Lung (tissue), 12 donors: ENCODE measurements around the gene APOBEC3C. TPM values are rescaled to one million over a fixed set of nuclear protein-coding genes. Genes with fewer than 3 reads are reported as not detected.
"Not testable (repeated sequence)": the region's sequence is repeated elsewhere in the genome, so short reads cannot be mapped to it uniquely, and the experiment has no call there.

Experiments used
- ATAC-seq: fragments of 200-7000 bp; cut with Tn5 transposase; one replicate; pipeline ENCODE4 v1.9.1; 2020; ENCODE audit warnings: moderate number of reproducible peaks; ENCODE audit not compliant: insufficient read depth, low FRiP score
- DNase-seq, 3 donors: peaks; one replicate each; pipeline ENCODE4 v3.0.0-alpha.2; 2013 to 2017
- H3K27ac ChIP-seq, 2 donors: one replicate each; pipeline ENCODE4 v1.5.1; 2013; ENCODE audit warnings: mild to moderate bottlenecking in 2 of 2, moderate library complexity in 2 of 2, control low read depth in 1 of 2, inconsistent platforms in 1 of 2, low read depth in 1 of 2, low read length in 1 of 2
- H3K27me3 ChIP-seq, 3 donors: one replicate each; pipeline ENCODE4 v1.5.1; 2013; ENCODE audit warnings: low read length in 2 of 3; ENCODE audit not compliant: control insufficient read depth in 3 of 3, insufficient read depth in 3 of 3
- H3K36me3 ChIP-seq, 4 donors: one replicate each; pipeline ENCODE4 v1.5.1; 2013; ENCODE audit warnings: low read length in 4 of 4, mild to moderate bottlenecking in 1 of 4, moderate library complexity in 1 of 4; ENCODE audit not compliant: control insufficient read depth in 4 of 4, insufficient read depth in 4 of 4
- H3K4me1 ChIP-seq, 5 donors: one replicate each; pipeline ENCODE4 v1.5.1; 2013; ENCODE audit warnings: low read length in 5 of 5, mild to moderate bottlenecking in 2 of 5, moderate library complexity in 1 of 5; ENCODE audit not compliant: control insufficient read depth in 5 of 5, insufficient read depth in 5 of 5
- H3K4me3 ChIP-seq: one replicate; pipeline ENCODE4 v1.5.1; 2013; ENCODE audit warnings: mild to moderate bottlenecking, control low read depth, moderate library complexity
- H3K9ac ChIP-seq, 2 donors: one replicate each; pipeline ENCODE4 v1.5.1; 2013; ENCODE audit warnings: low read length in 2 of 2, control low read depth in 1 of 2; ENCODE audit not compliant: insufficient read depth in 1 of 2
- H3K9me3 ChIP-seq, 4 donors: one replicate each; pipeline ENCODE4 v1.5.1; 2013; ENCODE audit warnings: low read length in 3 of 4, mild to moderate bottlenecking in 1 of 4, moderate library complexity in 1 of 4; ENCODE audit not compliant: control insufficient read depth in 4 of 4, insufficient read depth in 3 of 4
- WGBS, 2 donors: extraction: QIAGEN DNeasy Blood & Tissue Kit; methylation state at CpG; one replicate each; pipeline ENCODE4 v1.1.7; 2013; 5-methylcytosine and 5-hydroxymethylcytosine counted together
- polyA plus RNA-seq, 2 donors: library from polyadenylated mRNA; stranded (reverse); fragments of 200-250 nt; gene quantifications; one replicate each; pipeline ENCODE4 v1.2.1, GENCODE V29; 2013
- total RNA-seq, 2 donors: library from RNA; depleted of rRNA in 1 of 2; stranded (reverse); fragments of >200 nt in 1 of 2; gene quantifications; one replicate each; pipeline ENCODE4 v1.2.1, GENCODE V29; 2014 to 2021
- TF ChIP-seq, protein P1 (sequence below): IDR thresholded peaks from 2 replicates; pipeline ENCODE4 v1.5.1; 2012; ENCODE audit warnings: mild to moderate bottlenecking; ENCODE audit errors: control extremely low read depth, extremely low read depth
- donor health status: control.
- donor health status: control.
- donor health status: Bipolar disorder and iron deficiency.
- donor health status: healthy.
- donor health status: DM: yes; HTN: yes; CAD: no.

The APOBEC3C gene
- total and polyA plus RNA-seq, 4 donors, result 11.1 to 21.7 (median 13.6) TPM

GRCh38 chr22:39016592-39016991 is 2.5 kb downstream of the APOBEC3C start:
- TF ChIP-seq, protein P1, sequence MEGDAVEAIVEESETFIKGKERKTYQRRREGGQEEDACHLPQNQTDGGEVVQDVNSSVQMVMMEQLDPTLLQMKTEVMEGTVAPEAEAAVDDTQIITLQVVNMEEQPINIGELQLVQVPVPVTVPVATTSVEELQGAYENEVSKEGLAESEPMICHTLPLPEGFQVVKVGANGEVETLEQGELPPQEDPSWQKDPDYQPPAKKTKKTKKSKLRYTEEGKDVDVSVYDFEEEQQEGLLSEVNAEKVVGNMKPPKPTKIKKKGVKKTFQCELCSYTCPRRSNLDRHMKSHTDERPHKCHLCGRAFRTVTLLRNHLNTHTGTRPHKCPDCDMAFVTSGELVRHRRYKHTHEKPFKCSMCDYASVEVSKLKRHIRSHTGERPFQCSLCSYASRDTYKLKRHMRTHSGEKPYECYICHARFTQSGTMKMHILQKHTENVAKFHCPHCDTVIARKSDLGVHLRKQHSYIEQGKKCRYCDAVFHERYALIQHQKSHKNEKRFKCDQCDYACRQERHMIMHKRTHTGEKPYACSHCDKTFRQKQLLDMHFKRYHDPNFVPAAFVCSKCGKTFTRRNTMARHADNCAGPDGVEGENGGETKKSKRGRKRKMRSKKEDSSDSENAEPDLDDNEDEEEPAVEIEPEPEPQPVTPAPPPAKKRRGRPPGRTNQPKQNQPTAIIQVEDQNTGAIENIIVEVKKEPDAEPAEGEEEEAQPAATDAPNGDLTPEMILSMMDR, result no peak
- ATAC-seq (no peak), DNase-seq (no peak)
- no peak overlapping the region for H3K27ac ChIP-seq
- H3K9me3 ChIP-seq, result no peaks in the 10 kb centered on the region
- H3K36me3 ChIP-seq, result no peaks in the 10 kb centered on the region
- H3K4me1 ChIP-seq, result peaks cover 0 to 19% (median 3%) of the 10 kb centered on the region in 5 donors
- H3K4me3 ChIP-seq, result no peak overlapping the region
- H3K27me3 ChIP-seq, result no peaks in the 10 kb centered on the region
- H3K9ac ChIP-seq, result no peak overlapping the region
- WGBS, 2 donors, result 98% methylated on average over 13 of the region's 13 CpGs

DNA sequence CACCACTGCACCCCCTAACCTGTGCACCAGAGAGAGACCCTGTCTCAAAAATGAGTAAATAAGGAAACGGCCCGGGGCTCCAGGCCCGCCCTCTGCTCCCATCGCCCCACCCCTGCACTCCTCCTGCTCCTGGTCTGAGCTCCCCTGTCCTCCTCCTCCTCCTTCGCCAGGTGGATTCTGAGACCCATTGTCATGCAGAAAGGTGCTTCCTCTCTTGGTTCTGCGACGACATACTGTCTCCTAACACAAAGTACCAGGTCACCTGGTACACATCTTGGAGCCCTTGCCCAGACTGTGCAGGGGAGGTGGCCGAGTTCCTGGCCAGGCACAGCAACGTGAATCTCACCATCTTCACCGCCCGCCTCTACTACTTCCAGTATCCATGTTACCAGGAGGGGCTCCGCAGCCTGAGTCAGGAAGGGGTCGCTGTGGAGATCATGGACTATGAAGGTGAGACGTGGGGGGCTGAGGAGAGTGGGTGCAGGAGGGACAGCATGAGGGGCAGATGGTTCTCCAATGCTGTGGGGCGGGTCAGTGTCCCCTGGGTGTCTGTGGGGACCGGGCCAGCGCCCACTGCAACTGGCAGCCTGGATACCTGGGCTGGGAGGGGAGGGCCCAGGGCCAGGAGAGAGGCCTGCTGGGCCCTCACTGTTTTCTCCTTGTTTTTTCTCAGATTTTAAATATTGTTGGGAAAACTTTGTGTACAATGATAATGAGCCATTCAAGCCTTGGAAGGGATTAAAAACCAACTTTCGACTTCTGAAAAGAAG is 3.7 kb downstream of the APOBEC3C start:
- Histone ChIP-seq H3K9me3 (no peaks in the 10 kb centered on the region), H3K4me3 (no peak overlapping the region), H3K27ac (no peak overlapping the region), H3K27me3 (no peaks in the 10 kb centered on the region), H3K36me3 (no peaks in the 10 kb centered on the region), H3K4me1 (peaks cover 0 to 25% (median 8%) of the 10 kb centered on the region in 5 donors), H3K9ac (no peak overlapping the region)
- ATAC-seq (no peak), DNase-seq (no peak)
- WGBS, 2 donors, result 89% methylated on average over 18 of the region's 18 CpGs
- TF ChIP-seq, protein P1, result no peak

DNA sequence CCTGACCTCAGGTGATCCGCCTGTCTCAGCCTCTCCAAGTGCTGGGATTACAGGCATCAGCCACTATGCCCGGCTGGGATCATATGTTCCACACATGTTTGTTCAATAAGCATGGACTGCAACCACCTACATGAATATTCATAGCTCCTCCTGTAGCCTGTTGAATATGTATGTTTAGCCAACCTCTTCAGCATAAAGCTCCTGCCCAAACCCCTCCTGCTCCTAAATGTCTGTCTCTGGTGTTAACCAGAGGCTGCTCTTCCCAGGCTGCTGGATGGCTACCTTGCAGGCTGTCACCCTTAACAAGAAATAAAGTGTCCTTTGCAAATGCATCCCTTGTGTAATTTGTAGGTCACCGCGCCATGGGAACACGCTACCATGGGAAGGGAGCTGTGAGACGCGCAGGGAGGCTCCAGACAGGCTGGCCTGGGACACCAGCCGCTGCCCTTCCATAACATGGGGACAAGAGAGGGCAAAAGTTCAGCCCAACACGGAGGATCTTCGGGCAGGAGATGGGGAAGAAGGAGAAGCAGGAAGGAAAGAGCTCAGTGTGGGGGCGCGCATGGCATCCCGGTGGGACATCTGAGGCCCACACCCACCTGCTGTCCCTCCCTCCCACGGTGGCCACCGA is 6.1 kb downstream of the APOBEC3C start:
- H3K27ac ChIP-seq, result peak overlapping the region; percentile 12 to 51
- not testable (repeated sequence) for H3K27me3 ChIP-seq

DNA sequence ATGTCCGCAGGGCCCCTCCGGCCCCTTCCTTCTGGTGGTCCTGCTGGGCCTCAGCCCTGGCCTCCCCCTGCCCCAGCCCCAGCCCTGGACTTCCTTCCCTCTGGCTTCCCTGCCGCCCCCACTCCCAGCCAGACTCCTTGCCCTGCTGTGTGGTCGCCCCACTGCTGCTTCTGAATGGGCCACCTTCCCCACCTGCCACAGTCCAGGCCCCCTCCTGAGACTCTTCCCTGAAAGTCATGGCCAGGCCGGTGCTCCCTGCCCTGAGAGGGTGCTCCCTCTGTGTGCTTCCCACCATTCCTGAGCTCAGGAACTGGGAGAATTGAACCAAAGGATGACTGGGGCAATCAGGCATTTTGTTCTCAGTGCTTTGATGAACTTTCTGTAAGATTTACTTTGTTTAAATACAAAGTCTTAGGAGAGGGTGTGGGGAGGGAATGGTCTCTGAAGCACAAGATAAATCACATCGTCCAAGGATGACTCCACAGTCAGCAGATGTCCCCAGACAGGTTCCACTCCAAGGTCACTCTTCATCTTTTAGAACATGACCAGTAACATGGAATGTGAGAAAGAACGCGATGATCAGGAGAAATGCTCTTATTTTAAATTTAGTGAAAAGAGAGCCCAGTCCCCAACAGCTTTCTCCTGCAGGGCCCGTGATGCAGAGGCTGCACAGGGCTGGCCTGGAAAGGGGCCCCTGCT is 7.6 kb downstream of the APOBEC3C start:
- no peak overlapping the region for H3K9ac ChIP-seq
- no peaks in the 10 kb centered on the region for H3K9me3 ChIP-seq
- no peaks in the 10 kb centered on the region for H3K27me3 ChIP-seq
- WGBS, 2 donors, result 39 to 47% methylated on average over 9 of the region's 9 CpGs
- TF ChIP-seq, protein P1, result no peak
- peak overlapping the region; percentile 43 to 49 for H3K27ac ChIP-seq
- H3K4me3 ChIP-seq, result peak overlapping the region; percentile 11
- peaks cover 0 to 10% (median 7%) of the 10 kb centered on the region in 5 donors for H3K4me1 ChIP-seq
- peaks cover 0 to 4% (median 0%) of the 10 kb centered on the region in 4 donors for H3K36me3 ChIP-seq
- no peak for DNase-seq
- no peak for ATAC-seq

More for the DNA sequence above, 6.1 kb downstream of the APOBEC3C start:
- ATAC-seq, DNase-seq, H3K4me3 ChIP-seq, H3K36me3 ChIP-seq, H3K9ac ChIP-seq, H3K9me3 ChIP-seq: not testable (repeated sequence)
- peaks cover 0 to 13% (median 8%) of the 10 kb centered on the region in 5 donors for H3K4me1 ChIP-seq
- 38 to 40% methylated on average over 15 of the region's 15 CpGs for WGBS, 2 donors
